Tibial nerve (tissue), 4 donors: ENCODE measurements around the gene AGPAT3.

Experiments used
- CTCF ChIP-seq, 5 experiments: fragments of 200-600 bp in 3 of 5; fragments of 450-650 bp in 2 of 5; sonication (generic) in 3 of 5; IDR thresholded peaks; one replicate each; pipeline ENCODE4 v1.5.1; 2016 to 2019; ENCODE audit warnings: antibody characterized with exemption in 5 of 5, mild to moderate bottlenecking in 3 of 5, moderate library complexity in 2 of 5
- EP300 ChIP-seq, 2 donors: sonication (generic); formaldehyde crosslinking; IDR thresholded peaks; one replicate each; pipeline ENCODE4 v1.6.1; 2017; ENCODE audit warnings: antibody characterized with exemption in 2 of 2, mild to moderate bottlenecking in 1 of 2
- POLR2A ChIP-seq, 2 donors: fragments of 450-650 bp; IDR thresholded peaks; one replicate each; pipeline ENCODE4 v1.6.1; 2017; ENCODE audit warnings: antibody characterized with exemption in 2 of 2, mild to moderate bottlenecking in 2 of 2, moderate library complexity in 2 of 2

- TF ChIP-seq POLR2A (IDR thresholded peaks at IDR 0.05) (no peak), CTCF (IDR thresholded peaks at IDR 0.05) (no peak), EP300 (IDR thresholded peaks at IDR 0.05) (no peak)
Measured at GRCh38 chr21:43867332-43867703, 2.3 kb downstream of the AGPAT3 start.
